ENCODE data around the gene SLC13A1. TPM values are rescaled to one million over a fixed set of nuclear protein-coding genes. Genes with fewer than 3 reads are reported as not detected.

The SLC13A1 gene
- total RNA-seq, 1 donor from 2014 or later = not detected

- no peak for DNase-seq (ENCODE audit: low spot score)
These were observed 809 bp downstream of the SLC13A1 start for GRCh38 chr7:123198668-123199652.

GRCh38 chr7:123198111-123198510, 1.7 kb downstream of the SLC13A1 start:
- no peak for DNase-seq (ENCODE audit: low spot score)

GRCh38 chr7:123193235-123193634, 6.5 kb downstream of the SLC13A1 start:
- no peak for DNase-seq (ENCODE audit: low spot score)

GRCh38 chr7:123191132-123191531, 8.6 kb downstream of the SLC13A1 start:
- DNase-seq (ENCODE audit: low spot score) = no peak

GRCh38 chr7:123190109-123190831, 9.5 kb downstream of the SLC13A1 start:
- no peak for DNase-seq (ENCODE audit: low spot score)

- DNase-seq (ENCODE audit: low spot score) = no peak
These were observed 14.0 kb downstream of the SLC13A1 start for GRCh38 chr7:123185756-123186155.

- no peak for DNase-seq (ENCODE audit: low spot score)
These were observed 15.5 kb downstream of the SLC13A1 start for GRCh38 chr7:123184271-123184670.

- no peak for DNase-seq (ENCODE audit: low spot score)
These were observed 16.3 kb downstream of the SLC13A1 start for GRCh38 chr7:123183431-123183830.

- DNase-seq (ENCODE audit: low spot score) = no peak
These were observed 22.3 kb downstream of the SLC13A1 start for GRCh38 chr7:123177442-123177841.

- DNase-seq (ENCODE audit: low spot score) = no peak
These were observed 29.2 kb downstream of the SLC13A1 start for GRCh38 chr7:123170333-123171246.

GRCh38 chr7:123169065-123169464, 30.7 kb downstream of the SLC13A1 start:
- no peak for DNase-seq (ENCODE audit: low spot score)

GRCh38 chr7:123157606-123158005, 42.2 kb downstream of the SLC13A1 start:
- no peak for DNase-seq (ENCODE audit: low spot score)

- DNase-seq (ENCODE audit: low spot score) = no peak
These were observed 44.2 kb downstream of the SLC13A1 start for GRCh38 chr7:123155571-123155970.

- no peak for DNase-seq (ENCODE audit: low spot score)
These were observed 45.4 kb downstream of the SLC13A1 start for GRCh38 chr7:123154231-123154860.

GRCh38 chr7:123151443-123151842, 48.3 kb downstream of the SLC13A1 start:
- no peak for DNase-seq (ENCODE audit: low spot score)

GRCh38 chr7:123148813-123149212, 51.0 kb downstream of the SLC13A1 start:
- DNase-seq (ENCODE audit: low spot score) = no peak

GRCh38 chr7:123143252-123144006, 56.3 kb downstream of the SLC13A1 start:
- no peak for DNase-seq (ENCODE audit: low spot score)

GRCh38 chr7:123140561-123140960, 59.2 kb downstream of the SLC13A1 start:
- no peak for DNase-seq (ENCODE audit: low spot score)

- DNase-seq (ENCODE audit: low spot score) = no peak
These were observed 63.8 kb downstream of the SLC13A1 start for GRCh38 chr7:123135960-123136359.

- no peak for DNase-seq (ENCODE audit: low spot score)
These were observed 65.8 kb downstream of the SLC13A1 start for GRCh38 chr7:123133924-123134323.
